AG09319 (cell line): ENCODE results near the gene ZSCAN18.

Experiments used
- DNase-seq: peaks from one replicate; pipeline ENCODE4 v3.0.0-alpha.2; 2010; ENCODE audit warnings: low read depth; ENCODE audit errors: extremely low read depth
- TF ChIP-seq, protein P1 (sequence below): IDR thresholded peaks from 2 replicates; pipeline ENCODE4 v1.5.1; 2011; ENCODE audit warnings: low read depth, mild to moderate bottlenecking, inconsistent platforms, low read length, moderate library complexity

The ZSCAN18 gene

DNA sequence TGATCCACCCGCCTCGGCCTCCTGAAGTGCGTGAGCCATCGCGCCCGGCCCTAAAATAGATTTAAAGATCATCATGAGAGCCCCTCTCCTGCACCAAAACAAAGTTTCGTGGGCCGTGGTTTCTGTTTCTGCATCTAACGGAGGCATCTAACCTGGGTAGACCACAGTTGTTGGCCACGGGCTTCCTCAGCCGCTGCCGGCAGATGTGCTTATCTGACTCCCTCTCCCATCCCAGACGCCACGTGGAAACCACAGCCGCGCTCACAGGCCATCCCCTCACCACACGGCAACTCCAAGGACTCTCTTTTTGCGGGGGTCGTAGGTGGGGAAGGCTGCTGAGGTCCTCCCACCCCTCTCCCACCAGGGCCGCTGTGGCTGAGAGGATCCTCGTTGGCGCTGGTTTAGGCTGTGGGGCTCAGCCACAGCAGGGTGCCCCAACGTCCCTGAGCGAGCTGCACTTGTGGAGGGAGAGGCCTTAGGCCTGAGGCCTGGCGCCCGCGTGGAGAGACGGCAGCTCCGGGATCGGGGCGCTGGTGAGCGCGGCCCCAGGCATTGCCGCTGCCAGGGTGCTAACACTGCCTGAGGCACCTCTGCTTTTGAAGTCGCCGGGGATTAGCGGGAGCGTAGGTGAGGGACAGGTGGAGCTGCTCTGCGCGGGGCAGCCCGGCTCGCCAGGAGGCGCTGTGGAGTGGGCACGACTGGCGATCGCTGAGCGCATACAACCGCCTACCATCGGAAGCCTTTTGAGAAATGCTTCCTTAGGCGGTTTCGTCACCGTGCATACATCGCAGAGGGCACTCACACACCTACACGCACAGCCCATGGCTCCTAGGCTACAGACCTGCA lies 55.3 kb downstream of the ZSCAN18 start:
- TF ChIP-seq, protein P1, sequence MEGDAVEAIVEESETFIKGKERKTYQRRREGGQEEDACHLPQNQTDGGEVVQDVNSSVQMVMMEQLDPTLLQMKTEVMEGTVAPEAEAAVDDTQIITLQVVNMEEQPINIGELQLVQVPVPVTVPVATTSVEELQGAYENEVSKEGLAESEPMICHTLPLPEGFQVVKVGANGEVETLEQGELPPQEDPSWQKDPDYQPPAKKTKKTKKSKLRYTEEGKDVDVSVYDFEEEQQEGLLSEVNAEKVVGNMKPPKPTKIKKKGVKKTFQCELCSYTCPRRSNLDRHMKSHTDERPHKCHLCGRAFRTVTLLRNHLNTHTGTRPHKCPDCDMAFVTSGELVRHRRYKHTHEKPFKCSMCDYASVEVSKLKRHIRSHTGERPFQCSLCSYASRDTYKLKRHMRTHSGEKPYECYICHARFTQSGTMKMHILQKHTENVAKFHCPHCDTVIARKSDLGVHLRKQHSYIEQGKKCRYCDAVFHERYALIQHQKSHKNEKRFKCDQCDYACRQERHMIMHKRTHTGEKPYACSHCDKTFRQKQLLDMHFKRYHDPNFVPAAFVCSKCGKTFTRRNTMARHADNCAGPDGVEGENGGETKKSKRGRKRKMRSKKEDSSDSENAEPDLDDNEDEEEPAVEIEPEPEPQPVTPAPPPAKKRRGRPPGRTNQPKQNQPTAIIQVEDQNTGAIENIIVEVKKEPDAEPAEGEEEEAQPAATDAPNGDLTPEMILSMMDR: no peak
- no peak for DNase-seq

DNA sequence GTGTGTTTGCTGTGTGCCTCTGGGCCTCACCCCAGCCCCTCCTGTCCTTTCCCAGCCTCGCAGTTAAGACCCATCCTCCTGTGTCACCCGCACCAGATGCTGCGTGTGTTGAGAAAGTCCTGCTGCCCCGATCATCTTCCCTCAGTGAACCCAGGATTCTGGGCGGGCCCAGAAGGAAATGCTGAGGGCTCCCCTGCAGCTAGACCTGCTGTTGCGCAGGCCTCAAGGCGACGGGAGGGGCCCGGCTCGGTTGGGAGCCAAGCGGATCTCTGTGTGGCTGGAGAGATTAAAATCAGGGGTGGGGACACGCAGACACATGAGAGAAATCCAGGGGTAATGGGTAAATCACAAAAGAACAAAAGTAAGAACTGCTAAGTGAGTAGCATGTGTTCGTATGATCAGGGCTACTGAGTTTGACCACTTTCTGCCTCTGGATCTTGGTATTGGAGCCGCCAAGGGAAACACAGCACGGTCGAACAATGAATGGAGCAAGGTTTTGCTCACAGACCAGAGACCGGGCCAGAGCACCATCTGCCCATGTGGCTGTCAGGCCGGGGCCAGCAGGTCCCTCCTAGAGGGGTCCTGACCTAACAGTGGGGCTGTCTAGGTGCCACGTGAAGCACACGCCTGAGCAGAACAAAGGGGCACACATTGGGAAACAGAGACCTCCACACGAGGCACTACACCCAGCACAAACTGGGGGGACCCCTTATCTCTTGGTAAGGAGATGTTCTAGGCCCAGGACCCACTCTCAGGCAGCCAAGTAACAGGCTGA lies 57.1 kb downstream of the ZSCAN18 start:
- no peak for DNase-seq
- TF ChIP-seq, protein P1: no peak

DNA sequence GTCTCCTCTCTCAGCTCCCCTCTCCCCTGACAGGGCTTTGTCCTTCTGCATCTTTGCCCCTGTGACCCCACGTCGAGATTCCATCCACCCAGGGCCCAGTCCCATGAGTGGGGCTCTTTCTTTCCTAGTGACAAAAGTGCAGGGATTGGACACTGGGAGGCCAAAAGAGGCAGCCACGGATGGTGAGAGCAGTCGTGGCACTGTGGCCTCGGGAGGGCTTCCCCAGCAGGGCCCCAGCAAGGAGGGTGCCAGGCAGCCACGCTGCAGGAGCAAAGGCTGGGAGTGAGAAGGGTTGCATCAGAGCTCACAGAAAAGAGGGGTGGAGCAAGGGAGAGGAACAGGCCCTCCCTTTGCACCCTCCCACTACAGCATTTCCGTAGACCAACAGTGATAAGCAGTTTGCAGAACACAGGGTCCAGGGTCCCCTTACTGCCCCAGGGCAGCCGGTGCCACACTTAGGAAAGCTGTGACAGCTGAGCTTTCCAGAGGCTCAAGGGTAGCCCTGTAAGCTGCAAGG lies 59.3 kb downstream of the ZSCAN18 start:
- DNase-seq: no peak
- TF ChIP-seq, protein P1: no peak

DNA sequence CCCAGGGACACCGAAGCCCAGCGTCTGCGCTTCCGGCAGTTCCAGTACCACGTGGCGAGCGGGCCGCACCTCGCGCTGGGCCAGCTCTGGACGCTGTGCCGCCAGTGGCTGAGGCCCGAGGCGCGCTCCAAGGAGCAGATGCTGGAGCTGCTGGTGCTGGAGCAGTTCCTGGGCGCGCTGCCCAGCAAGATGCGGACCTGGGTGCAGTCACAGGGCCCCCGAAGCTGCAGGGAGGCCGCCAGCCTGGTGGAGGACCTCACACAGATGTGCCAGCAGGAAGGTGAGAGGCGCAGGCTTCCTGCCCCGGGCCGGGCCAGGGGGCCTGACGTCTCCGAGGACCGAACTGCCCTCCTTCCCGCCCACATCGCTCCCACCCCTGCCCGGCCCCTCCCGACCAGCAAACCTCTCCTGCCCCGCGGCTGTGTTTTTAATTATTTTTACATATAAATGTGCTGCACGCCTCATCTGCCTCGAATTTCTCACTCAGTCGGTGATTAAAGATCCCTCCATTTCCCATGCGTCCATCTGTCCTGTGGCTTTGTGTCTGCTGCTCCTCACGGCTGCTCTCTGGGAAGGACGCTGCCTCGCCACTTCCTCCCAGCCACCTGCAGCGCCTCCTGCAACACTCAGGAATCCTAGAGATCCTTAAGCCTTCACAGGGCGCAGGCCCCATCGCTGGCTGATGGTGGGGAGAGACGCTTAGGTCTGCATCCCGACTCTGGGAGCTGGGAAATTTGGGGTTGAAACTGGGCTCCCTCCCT lies 59.9 kb downstream of the ZSCAN18 start:
- TF ChIP-seq, protein P1: no peak
- no peak for DNase-seq

DNA sequence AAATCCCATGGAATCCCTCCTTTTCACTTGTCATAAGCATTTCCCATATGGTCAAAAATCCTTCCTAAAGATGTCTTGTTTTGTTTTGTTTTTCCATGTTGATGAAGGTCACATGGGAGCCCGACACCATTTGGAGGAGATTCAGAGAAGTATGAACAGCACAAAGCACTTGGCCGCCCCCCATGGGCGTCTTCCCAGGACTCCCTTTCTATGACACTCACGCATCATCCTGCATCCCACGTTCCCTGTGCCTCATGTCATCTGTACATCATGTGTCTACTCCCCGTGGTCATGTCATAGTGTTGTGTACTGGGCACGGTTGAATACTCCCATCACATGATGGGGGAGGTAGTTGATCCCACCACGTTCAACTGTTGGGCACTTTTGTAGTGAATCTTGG lies 62.2 kb downstream of the ZSCAN18 start:
- TF ChIP-seq, protein P1: no peak

DNA sequence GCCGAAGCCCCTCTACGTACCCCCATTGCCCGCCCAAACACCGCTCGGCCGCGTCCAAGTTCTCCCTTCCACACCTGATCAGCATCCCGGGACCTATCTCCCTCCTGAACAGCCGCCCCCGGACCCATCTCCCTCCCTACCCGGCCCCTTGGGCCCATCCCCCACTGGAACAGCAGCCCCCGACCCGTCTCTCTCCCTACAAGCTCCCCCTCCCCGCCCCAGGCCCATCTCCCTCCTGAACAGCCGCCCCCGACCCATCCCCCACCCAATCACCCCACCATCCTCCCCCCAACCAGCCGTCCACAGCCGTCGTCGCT lies 63.6 kb downstream of the ZSCAN18 start:
- DNase-seq: no peak
- TF ChIP-seq, protein P1: no peak

More for the DNA sequence above, 62.2 kb downstream of the ZSCAN18 start:
- DNase-seq: no peak
